HG02571 (cell line): ENCODE measurements around the gene PRIM1.
"Not testable (repeated sequence)": the region's sequence is repeated elsewhere in the genome, so short reads cannot be mapped to it uniquely, and the experiment has no call there.

Experiments
- ATAC-seq: cut with Tn5 transposase; IDR thresholded peaks from one replicate; pipeline ENCODE4 v1.9.1; 2021; ENCODE audit warnings: mild to moderate bottlenecking, moderate library complexity; ENCODE audit not compliant: unreplicated experiment

PRIM1 gene

DNA sequence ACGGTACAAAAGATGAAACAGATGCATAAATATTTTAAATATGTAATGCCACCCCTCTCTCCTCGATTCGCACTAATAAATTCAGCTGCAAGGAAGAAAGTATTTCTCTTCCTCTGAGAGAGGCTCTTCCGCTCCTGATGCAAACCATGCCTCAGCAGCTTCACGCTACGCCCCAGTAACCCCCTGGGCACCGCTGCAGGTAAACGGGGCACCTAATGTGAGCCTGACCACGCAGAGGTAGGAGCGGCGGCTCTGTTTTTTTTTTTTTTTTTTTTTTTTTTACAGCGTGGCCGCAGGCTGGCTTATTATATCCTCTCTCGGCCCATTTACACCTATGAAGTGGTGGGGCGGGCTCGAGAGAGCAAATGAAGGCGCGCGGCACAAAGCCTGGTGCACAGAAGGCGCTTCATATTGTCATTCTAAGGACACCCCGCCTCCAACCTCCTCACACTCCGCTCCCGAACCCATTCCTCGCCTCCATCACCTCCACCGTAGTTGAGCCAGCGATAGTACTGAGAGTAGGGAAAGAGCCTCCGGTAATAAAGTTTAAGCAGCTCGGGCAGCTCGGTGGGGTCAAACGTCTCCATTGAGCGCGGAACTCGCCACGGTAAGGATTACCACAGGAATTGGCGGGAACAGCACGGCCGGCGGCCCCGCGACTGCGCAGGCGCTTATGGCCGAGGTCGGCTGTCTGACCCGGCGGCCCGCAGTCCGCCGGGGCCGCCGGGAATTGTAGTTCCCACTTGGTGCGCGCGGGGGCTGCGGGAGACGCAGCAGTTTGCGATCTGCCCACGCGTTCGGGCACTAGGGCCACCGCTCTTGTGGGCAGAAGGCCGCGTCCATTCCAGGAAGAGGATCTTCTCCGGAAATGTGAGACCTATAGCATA is at the start of gene PRIM1:
Gene PRIM1 (minus strand): TSS at position 612 of the 887 bp plus-strand sequence. CDS start 25 bp downstream, at position 587.
- peak; percentile 70 for ATAC-seq

DNA sequence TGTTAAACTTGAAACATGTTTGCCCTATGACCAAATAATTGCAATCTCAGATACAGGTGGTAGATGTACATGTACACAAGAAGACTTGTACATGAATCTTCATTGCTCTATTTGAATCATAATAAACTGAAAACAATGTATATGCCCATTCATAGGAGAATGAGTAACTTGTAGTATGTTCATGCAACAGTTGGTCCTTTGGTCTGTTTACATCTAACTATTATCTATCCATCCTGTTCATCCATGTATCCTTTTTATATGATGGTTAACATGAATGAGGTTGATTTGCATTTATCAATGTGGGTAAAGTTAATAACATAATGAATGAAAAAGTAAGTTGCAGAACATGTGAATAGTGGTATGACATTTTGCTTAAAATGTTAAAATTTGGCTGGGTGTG is 48.1 kb upstream of the PRIM1 start:
- ATAC-seq, result no peak

DNA sequence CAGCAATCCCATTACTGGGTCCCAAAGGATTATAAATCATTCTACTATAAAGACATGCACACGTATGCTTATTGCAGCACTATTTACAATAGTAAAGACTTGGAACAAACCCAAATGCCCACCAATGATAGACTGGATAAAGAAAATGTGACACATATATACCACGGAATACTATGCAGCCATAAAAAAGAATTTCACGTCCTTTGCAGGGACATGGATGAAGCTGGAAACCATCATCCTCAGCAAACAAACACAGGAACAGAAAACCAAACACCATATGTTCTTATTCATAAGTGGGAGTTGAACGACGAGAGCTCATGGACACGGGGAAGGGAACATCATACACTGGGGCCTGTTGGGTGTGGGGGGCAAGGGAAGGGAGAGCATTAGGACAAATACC is 47.2 kb upstream of the PRIM1 start:
- not testable (repeated sequence) for ATAC-seq

DNA sequence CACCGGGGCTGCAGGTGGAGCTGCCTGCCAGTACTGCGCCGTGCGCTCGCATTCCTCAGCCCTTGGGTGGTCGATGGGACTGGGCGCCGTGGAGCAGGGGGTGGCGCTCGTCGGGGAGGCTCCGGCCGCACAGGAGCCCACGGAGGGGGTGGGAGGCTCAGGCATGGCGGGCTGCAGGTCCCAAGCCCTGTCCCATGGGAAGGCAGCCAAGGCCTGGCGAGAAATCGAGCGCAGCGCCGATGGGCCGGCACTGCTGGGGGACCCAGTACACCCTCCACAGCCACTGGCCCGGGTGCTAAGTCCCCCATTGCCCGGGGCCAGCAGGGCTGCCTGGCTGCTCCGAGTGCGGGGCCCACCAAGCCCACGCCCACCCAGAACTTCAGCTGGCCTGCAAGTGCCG is 43.7 kb upstream of the PRIM1 start:
- ATAC-seq, result not testable (repeated sequence)

DNA sequence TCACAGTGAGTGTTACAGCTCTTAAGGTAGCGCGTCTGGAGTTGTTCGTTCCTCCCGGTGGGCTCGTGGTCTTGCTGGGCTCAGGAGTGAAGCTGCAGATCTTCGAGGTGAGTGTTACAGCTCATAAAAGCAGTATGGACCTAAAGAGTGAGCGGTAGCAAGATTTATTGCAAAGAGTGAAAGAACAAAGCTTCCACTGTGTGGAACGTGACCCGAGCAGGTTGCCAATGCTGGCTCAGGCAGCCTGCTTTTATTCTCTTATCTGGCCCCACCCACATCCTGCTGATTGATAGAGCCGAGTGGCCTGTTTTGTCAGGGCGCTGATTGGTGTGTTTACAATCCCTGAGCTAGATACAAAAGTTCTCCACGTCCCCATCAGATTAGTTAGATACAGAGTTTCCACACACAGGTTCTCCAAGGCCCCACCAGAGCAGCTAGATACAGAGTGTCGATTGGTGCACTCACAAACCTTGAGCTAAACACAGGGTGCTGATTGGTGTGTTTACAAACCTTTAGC is 43.0 kb upstream of the PRIM1 start:
- ATAC-seq, result not testable (repeated sequence)

DNA sequence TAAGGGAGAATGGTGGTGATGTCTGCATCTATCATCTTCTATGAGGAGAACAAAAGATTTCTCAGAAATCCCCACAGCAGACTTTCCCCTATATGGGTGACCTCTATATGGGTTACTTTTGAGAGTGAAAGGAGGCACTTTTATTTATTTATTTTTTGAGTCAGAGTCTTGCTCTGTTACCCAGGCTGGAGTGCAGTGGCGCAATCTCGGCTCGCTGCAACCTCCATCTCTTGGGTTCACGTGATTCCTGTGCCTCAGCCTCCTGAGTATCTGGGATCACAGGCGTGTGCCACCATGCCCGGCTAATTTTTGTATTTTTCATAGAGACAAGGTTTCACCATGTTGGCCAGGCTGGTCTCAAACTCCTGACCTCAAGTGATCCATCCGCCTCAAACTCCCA is 41.0 kb upstream of the PRIM1 start:
- ATAC-seq, result not testable (repeated sequence)

DNA sequence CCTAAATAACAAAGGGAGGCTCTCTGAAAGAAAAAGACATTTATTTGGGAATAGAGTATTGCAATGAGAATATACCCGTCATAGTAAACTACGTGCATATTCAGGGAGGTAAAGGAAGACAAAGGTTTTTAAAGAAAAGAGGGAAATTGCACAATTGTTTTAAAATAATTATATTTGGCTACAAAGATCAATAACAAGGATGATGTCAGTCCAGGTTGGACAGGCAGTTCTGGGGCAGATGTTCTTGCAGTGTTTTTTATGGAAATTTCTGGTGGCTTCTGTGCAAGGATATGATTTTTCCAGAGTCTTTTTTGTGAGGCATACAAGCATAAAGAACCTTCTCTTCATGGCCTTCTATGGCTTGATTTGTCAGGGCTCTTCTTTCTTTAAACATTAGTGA is 40.6 kb upstream of the PRIM1 start:
- no peak for ATAC-seq

DNA sequence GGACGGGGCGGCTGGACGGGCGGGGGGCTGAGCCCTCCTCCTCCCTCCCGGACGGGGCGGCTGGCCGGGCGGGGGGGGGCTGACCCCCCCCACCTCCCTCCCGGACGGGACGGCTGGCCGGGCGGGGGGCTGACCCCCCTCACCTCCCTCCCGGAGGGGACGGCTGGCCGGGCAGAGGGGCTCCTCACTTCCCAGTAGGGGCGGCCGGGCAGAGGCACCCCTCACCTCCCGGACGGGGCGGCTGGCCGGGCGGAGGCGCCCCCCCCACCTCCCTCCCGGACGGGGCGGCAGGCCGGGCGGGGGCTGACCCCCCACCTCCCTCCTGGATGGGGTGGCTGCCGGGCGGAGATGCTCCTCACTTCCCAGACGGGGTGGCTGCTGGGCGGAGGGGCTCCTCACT is 37.3 kb upstream of the PRIM1 start:
- not testable (repeated sequence) for ATAC-seq

DNA sequence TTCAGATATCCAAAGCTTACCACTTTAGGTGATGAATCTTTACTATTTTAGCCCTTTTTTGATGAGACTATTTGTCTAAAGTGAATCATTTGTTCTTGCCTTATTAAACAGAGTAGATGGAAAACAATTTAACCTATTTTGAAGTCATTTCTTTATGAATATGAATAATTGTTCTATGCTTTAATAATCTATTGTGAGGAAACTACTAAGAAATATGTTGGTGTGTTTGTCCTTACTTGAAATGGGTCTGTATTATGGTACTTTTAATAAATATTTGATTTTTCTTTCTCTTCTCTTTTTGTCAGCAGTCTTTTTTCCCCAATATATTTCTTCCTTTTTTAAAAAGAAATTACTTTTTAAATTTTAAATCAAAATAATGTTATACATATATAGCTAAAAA is 35.4 kb upstream of the PRIM1 start:
- no peak for ATAC-seq

DNA sequence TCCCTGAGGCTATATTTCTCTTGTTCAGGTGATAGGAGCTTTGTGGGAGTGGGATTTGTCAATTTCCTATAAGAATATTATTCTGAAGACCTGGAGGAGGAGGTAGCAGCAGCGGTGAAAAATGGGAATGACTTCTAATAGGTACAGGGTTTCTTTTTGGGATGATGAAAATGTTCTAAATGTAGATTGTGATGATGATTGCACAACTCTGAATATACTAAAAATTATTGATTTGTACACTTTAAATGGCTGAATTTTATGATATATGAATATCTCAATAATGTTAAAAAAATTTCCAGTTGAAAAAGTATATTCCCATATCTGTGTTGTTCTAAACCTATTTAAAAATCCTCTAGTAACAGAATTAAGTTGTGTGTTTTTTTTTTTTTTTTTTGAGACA is 33.8 kb upstream of the PRIM1 start:
- no peak for ATAC-seq

DNA sequence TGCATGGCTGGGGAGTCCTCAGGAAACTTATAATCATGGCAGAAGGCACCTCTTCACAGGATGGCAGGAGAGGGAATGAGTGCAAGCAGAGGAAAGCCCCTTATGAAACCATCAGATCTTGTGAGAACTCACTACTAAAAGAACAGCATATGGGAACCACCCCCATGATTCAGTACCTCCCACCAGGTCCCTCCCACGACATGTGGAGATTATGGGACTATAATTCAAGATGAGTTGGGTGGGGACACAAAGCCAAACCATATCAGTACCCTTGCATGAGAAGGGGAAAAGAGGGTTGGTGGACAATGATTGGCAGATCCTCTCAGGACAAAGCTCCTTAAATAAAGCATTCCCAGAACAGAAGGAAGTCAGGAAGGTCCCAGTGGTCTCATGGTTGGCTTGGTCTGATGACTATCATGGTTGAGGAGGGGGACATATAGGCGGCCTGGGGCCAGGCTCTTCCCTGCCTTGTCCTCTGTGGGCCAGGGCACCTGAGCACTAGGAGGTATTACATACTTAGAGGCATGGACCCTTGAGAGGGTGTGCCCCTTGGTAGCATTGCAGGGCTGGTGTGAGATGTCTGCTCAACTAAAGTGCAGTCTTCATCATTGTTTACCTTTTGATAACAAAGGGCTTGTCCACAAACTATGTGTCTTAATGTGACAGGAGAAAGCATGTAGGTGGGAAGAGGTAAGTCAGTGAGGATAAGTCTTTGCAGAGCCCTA is 33.2 kb upstream of the PRIM1 start:
- no peak for ATAC-seq

DNA sequence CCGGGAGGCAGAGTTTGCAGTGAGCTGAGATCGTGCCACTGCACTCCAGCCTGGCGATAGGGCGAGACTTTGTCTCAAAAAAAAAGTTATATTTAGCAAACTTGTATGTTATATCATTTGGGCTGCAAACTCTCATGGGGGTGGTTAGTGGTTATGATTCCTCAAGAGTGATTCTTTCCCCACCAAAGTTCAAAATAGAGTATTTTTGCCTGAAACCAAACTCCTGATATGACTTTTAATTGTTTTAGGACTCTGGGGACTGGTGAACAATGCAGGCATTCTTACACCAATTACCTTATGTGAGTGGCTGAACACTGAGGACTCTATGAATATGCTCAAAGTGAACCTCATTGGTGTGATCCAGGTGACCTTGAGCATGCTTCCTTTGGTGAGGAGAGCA is 29.6 kb upstream of the PRIM1 start:
- no peak for ATAC-seq

DNA sequence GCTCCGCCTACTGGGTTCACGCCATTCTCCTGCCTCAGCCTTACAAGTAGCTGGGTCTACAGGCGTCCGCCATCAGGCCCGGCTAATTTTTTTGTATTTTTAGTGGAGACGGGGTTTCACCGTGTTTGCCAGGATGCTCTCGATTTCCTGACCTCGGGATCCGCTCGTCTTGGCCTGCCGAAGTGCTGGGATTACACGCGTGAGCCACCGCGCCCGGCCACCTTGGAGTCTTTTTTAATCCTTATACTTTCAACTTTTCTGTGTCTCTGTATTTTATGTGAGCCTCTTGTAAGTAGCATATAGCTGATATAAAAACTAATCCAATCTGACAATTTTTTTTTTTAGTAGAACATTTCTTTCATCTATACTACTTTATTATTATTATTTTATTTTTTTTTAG is 26.6 kb upstream of the PRIM1 start:
- no peak for ATAC-seq

DNA sequence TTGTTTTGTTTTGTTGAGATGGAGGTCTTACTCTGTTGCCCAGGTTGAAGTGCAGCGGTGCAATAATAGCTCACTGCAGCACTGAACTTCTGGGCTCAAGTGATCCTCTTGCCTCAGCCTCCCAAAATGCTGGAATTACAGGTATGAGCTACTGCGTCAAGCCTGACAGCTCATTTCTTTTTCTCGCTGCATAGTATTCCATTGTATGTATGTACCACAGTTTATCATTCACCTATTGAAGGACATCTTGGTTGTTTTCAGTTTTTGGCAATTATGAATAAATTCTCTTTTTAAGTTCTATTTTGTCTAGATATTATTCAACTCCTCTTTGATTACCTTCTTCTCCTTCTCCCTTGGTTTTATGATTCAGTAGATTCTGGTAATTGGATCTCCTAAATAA is 24.5 kb upstream of the PRIM1 start:
- ATAC-seq, result no peak

DNA sequence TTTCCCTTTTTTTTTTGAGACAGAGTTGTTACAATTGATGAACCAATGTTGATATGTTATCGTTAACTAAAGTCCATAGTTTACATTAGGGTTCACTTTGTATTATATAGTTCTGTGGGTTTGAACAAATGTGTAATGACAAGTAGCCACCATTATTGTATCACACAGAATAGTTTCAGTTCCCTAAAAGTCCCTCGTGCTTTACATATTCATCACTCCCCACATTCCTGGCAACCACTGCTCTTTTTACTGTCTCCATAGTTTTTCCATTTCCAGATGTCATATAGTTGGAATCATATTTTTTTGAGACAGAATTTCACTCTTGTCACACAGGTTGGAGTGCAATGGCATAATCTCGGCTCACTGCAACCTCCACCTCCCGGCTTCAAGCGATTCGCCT is 23.5 kb upstream of the PRIM1 start:
- ATAC-seq, result no peak

DNA sequence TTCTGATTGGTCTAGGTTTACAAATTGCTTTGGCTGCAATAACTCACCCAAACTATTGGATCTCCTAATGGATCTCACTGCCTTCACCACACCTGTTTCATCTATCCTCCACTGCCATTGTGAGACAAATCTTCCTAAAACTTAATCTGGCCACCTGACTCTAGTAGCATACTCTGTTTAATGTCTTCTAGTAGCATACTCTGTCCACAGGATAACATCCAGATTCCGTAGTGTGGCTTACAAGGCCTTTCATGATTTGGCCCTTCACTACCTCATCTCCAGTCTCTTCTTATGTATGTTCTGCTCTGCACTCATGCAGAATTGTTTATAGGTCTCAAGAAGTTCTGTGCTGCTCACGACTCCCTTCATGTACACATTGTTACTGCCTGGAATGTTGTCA is 21.0 kb upstream of the PRIM1 start:
- ATAC-seq, result no peak

DNA sequence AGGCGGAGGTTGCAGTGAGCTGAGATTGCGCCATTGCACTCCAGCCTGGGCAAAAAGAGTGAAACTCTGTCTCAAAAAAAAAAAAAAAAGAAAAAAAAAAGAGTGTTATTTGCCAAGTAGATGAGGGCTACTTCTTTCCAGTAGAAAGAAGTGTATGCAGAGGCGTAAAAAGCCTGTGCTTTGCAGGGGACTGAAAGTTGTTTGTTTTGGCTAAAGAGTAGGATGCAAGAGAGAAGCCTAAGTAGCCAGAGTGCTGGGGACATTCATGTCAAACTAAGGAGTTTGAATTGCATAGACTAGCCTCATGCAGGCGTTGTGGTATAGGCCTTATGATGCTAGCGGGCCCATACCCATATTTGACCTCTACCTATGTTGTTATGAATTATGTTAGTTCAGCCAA is 20.5 kb upstream of the PRIM1 start:
- no peak for ATAC-seq

DNA sequence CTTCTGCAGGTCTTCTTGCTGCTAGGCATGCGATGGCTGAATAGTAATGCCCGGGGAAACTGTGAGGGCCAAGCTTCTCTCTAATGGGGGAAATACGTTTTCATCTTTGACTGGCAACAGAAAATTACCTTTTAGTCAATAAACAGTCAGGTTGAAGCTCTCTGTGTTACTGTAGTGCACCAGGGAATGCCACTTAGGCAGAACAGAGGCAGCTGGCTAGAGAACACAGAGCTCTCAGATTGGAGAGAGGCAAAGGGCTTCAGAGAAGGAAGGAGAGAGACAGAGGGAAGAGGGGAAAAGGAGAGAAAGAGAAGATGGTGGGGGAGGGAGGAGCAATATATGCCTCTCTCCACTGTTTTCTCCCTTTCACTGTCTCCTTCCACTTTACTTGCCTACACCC is 17.7 kb upstream of the PRIM1 start:
- no peak for ATAC-seq

DNA sequence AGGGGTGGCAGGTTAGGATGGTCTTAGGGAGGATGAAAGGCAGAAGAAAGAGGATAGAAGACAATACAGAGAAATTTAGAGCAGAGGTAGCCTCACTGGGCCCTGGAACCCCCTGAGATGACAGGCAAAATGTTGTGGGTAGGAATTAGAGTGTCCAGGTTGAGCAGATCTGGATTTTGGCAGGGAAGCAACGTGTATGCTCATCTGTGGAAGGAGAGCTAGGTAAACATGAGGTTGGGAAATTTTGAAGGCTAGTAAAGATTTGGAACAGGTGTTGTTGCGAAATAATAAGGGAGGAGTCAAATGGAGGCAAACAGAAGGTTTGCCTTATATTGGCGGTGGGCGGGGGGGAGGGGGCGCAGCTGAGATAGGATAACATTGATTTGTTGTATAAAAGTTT is 16.3 kb upstream of the PRIM1 start:
- ATAC-seq, result no peak

DNA sequence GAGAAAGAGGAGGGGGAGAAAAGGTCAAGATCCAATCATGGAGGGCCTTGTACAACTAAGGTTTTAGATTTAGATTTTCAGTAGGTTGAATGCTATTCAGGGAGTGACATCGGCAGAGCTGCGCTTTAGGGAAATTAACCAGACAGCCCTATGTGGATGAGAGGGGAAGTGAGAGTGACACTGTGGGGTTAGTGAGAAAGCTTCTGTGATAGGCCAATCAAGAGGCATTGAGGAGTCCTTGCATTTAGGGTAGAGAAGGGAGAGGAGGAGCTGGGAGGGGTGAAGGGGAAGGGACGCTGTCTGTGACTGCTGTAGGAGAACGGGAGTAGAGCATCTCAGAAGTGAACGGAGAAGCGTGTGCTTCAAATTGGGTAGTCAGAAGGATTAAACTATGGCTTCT is 14.4 kb upstream of the PRIM1 start:
- ATAC-seq, result peak; percentile 95

DNA sequence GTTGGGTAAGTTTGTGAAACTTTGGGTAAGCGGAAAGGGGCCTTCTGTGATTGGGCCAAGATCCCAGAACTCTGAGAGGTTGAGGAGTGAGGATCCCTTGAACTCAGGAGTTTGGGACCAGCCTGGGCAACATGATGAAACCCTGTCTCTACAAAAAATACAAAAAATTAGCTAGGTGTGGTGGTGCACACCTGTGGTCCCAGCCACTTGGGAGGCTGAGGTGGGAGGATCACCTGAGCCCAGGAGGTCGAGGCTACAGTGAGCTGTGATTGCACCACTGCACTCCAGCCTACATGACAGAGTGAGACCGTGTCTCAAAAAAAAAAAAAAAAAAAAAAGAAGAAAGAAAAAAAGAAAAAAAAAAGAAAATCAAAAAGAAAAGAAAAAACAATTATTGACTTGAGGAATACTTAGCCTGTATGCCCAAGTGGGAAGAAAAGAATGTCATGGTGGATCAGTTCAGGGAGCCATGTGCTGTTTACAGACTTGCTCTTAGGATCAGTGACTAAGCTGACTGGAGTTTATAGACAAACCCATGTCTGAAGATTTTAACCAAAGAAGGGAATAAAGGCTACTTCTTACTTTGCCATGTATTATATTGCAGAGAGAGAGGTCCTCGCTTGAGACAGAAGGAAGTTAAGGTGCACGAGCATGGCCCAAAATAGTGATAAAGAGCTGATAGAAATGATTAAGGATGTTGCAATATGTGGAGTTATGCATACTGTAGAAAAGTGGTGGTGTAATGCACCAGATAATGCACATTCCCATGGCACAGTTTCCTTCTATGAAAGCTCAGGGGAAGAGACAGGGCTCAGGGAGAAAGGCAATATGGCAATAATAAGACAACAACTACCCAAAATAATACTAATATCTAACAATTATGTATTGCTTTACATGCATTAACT is 11.9 kb upstream of the PRIM1 start:
- ATAC-seq, result no peak
